Thyroid gland (tissue), 4 donors: ENCODE results near the gene GRAMD1A. TPM values are rescaled to one million over a fixed set of nuclear protein-coding genes. Genes with fewer than 3 reads are reported as not detected.
"Not testable (repeated sequence)": the region's sequence is repeated elsewhere in the genome, so short reads cannot be mapped to it uniquely, and the experiment has no call there.

Experiments
- DNase-seq, 2 donors: peaks; one replicate each; pipeline ENCODE4 v3.0.0-alpha.2; 2019
- H3K27ac ChIP-seq, 3 donors: fragments of 200-600 bp; sonication (generic); 1 replicate in 2 of 3; 2 replicates in 1 of 3; pipeline ENCODE4 v1.5.1; 2016 to 2019; ENCODE audit warnings: mild to moderate bottlenecking in 1 of 3, moderate library complexity in 1 of 3
- H3K27me3 ChIP-seq: fragments of 200-600 bp; sonication (generic); one replicate; pipeline ENCODE4 v1.5.1; 2019
- H3K36me3 ChIP-seq, 2 donors: fragments of 200-600 bp; sonication (generic); one replicate each; pipeline ENCODE4 v1.5.1; 2016 to 2019
- H3K4me1 ChIP-seq, 2 donors: fragments of 200-600 bp; sonication (generic); one replicate each; pipeline ENCODE4 v1.5.1; 2017 to 2019
- H3K4me3 ChIP-seq, 3 donors: fragments of 200-600 bp; sonication (generic); replicated peaks in 1 of 3; 1 replicate in 2 of 3; 2 replicates in 1 of 3; pipeline ENCODE4 v1.5.1; 2016; ENCODE audit warnings: mild to moderate bottlenecking in 1 of 3
- H3K9me3 ChIP-seq: fragments of 200-600 bp; sonication (generic); one replicate; pipeline ENCODE4 v1.5.1; 2017
- POLR2A ChIP-seq, 2 donors: fragments of 450-650 bp; IDR thresholded peaks; one replicate each; pipeline ENCODE4 v1.6.1; 2017; ENCODE audit warnings: antibody characterized with exemption in 2 of 2, mild to moderate bottlenecking in 2 of 2, moderate library complexity in 1 of 2
- WGBS, 2 donors: methylation state at CpG; one replicate each; pipeline ENCODE4 v1.1.5; 2017; 5-methylcytosine and 5-hydroxymethylcytosine counted together
- intact Hi-C: fragments of 100-400 bp; cut with DNase I; formaldehyde crosslinking; loops from one replicate; pipeline ENCODE4 v1.15.1; 2023
- total RNA-seq, 4 donors: library from RNA; depleted of rRNA; stranded (reverse); fragments of >200 nt; gene quantifications; one replicate each; pipeline ENCODE4 v1.2.3, GENCODE V29; 2016
- TF ChIP-seq, protein P1 (sequence below), 6 experiments: fragments of 200-600 bp in 3 of 6; fragments of 450-650 bp in 3 of 6; sonication (generic) in 3 of 6; IDR thresholded peaks; one replicate each; pipeline ENCODE4 v1.5.1; 2016 to 2019; ENCODE audit warnings: antibody characterized with exemption in 6 of 6, mild to moderate bottlenecking in 2 of 6, inconsistent platforms in 1 of 6, moderate library complexity in 1 of 6

The GRAMD1A gene
- total RNA-seq, 4 donors from 2014 or later: 33.4 to 57.5 (median 47.0) TPM

DNA sequence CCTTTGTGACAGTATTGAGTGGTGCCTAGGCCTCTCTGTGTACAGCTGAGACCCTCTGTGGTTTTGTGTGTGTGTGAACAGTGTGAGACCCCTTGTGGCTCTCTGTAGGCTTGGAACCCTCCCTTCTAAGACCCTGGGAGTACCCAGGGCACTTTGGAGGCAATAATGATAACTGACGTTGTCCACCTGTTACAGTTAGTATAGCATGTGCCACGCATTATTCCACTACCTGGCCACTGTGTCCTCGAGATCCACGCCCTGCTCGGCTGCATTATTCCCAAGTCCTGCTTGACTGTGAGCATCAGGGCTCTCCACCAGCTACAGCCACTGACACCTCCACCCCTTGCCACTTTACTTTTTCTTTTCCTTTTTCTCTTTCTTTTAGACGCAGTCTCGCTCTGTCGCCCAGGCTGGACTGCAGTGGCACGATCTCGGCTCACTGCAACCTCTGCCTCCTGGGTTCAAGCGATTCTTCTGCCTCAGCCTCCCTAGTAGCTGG lies 2.0 kb downstream of the GRAMD1A start:
- H3K4me1 ChIP-seq: peaks cover 29 to 75% of the 10 kb centered on the region in 2 donors
- no peak overlapping the region for H3K4me3 ChIP-seq
- no peaks in the 10 kb centered on the region for H3K9me3 ChIP-seq
- no peak overlapping the region for H3K27ac ChIP-seq
- intact Hi-C loops: no loop called here
- DNase-seq: no peak
- 91 to 92% methylated on average over 11 of the region's 11 CpGs for WGBS, 2 donors
- H3K36me3 ChIP-seq: no peaks in the 10 kb centered on the region
- no peaks in the 10 kb centered on the region for H3K27me3 ChIP-seq
- TF ChIP-seq, protein P1, sequence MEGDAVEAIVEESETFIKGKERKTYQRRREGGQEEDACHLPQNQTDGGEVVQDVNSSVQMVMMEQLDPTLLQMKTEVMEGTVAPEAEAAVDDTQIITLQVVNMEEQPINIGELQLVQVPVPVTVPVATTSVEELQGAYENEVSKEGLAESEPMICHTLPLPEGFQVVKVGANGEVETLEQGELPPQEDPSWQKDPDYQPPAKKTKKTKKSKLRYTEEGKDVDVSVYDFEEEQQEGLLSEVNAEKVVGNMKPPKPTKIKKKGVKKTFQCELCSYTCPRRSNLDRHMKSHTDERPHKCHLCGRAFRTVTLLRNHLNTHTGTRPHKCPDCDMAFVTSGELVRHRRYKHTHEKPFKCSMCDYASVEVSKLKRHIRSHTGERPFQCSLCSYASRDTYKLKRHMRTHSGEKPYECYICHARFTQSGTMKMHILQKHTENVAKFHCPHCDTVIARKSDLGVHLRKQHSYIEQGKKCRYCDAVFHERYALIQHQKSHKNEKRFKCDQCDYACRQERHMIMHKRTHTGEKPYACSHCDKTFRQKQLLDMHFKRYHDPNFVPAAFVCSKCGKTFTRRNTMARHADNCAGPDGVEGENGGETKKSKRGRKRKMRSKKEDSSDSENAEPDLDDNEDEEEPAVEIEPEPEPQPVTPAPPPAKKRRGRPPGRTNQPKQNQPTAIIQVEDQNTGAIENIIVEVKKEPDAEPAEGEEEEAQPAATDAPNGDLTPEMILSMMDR (IDR thresholded peaks at IDR 0.05): no peak
- TF ChIP-seq POLR2A (IDR thresholded peaks at IDR 0.05): no peak

DNA sequence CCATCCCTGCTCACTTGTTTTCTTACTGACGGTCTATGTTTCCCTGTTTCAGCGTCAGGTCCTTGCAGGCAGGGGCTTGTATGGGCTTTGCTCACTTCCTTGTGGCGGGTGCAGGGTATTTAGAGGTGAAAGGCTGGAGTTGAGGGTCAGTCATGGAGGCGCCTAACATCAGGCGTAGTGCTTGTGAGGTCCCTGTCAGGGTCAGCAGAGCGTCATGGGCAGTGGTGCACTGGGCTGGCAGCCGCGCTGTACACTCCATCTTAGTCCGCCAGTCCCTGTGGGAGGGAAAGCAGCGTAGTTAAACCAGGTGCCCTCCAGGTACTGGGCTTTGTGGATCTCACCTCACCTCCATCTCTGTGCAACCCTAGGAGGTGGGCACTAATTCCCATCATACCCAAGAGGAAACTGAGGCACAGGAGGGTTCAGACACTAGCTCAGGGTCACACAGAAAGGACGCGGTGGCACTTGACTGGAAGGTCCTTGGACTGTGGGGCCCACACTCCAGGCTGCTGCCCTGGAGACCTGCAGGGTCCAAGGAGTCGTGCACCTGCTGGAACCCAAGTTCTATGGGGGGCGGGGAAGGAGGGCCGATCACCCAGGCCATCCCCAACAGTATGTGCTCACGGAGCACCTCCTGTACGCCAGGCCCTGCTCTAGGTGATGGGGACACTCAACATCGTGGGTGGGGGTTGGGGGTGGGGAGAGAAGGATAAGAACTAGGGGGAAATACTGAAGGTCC lies 4.6 kb downstream of the GRAMD1A start:
- Histone ChIP-seq H3K27me3 (no peaks in the 10 kb centered on the region), H3K9me3 (no peaks in the 10 kb centered on the region), H3K4me1 (peaks cover 17 to 62% of the 10 kb centered on the region in 2 donors), H3K27ac (peak overlapping the region in 2 of 3 donors; percentile 17 to 30), H3K36me3 (peaks cover 3 to 7% of the 10 kb centered on the region in 2 donors), H3K4me3 (no peak overlapping the region)
- 92 to 95% methylated on average over 15 to 18 of the region's 18 CpGs for WGBS, 2 donors
- TF ChIP-seq POLR2A (IDR thresholded peaks at IDR 0.05): no peak
- TF ChIP-seq, protein P1 (IDR thresholded peaks at IDR 0.05): no peak
- intact Hi-C loops: no loop called here
- no peak for DNase-seq

DNA sequence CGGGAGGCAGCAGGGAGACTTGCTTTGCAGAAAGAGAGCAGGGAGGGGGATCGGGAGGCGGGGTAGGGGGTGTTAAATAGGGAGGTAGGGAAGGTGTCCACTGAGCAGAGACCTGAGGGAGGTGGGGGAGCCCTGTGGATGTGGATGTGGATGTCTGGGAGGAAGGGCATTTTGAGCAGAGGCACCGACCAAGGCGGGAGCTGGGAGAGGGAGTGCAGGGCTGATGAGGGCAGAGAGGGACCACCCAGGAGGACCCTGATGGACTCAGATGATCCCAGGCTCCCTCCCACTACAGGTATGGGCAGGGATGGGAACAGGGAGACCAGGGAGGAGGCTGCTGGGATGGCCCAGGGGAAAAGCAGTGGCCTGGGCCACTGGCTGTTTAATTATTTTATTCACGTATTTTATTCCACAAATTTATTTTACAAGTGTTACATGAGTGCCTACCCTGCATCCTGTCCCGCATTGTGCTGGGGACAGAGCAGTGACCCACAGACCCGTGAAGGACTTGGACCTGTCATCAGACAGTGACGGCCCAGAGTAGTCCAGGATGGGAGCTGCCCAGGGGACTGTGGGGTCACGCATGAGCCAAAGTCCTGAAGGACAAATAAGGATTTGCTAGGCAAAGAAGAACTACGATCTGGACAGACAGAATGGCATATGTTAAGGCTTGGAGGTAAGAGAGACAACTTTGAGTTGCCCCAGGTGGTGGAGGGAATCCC lies 5.3 kb downstream of the GRAMD1A start:
- TF ChIP-seq POLR2A (IDR thresholded peaks at IDR 0.05): no peak
- TF ChIP-seq, protein P1 (IDR thresholded peaks at IDR 0.05): no peak
- H3K36me3 ChIP-seq: peaks cover 11 to 14% of the 10 kb centered on the region in 2 donors
- 89 to 91% methylated on average over 11 of the region's 11 CpGs for WGBS, 2 donors
- no peaks in the 10 kb centered on the region for H3K27me3 ChIP-seq
- H3K9me3 ChIP-seq: no peaks in the 10 kb centered on the region
- H3K4me3 ChIP-seq: no peak overlapping the region
- H3K27ac ChIP-seq: peak overlapping the region in 2 of 3 donors; percentile 17 to 68
- DNase-seq: no peak
- H3K4me1 ChIP-seq: peaks cover 14 to 62% of the 10 kb centered on the region in 2 donors
- intact Hi-C loops: no loop called here

DNA sequence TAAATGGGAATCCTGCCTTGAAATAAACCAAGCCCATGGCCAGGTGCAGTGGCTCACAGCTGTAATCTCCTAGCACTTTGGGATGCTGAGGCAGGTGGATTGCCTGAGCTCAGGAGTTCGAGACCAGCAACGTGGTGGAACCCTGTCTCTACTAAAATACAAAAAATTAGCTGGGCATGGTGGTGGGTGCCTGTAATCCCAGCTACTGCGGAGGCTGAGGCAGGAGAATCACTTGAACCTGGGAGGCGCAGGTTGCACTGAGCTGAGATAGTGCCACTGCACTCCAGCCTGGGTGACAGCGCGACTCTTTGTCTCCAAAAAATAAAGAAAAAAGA lies 5.9 kb downstream of the GRAMD1A start:
- peaks cover 11 to 60% of the 10 kb centered on the region in 2 donors for H3K4me1 ChIP-seq

DNA sequence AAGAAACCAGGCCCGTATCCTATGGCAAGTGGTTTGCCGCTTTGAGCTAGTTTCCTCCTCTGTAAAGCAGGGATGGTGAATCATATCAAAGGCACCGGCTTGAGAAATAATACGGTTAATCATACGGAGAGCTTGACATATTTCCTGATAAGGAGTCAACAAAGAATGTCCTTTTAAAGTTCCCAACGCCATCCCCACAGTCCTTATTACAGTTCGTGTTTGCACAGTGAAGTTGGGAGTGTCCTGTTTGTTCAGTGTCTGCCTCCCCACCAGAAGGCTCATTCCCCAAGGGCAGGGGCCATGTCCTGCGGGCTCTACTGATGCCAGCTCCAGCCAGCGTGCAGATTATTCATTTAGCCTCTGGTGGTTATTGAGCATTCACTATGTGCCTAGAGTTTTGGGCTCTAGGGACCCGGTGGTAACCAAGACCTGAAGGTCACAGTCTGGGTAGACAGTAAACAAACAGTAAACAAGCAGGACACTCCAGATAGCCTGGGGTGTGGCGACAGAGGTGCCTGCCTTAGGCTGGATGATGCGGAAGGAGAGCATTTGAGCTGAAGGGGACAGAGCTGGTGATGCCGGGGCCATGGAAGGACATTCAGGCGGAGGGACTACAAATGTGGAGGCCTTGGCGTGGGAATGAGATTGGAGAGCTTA lies 6.3 kb downstream of the GRAMD1A start:
- H3K27ac ChIP-seq: peak overlapping the region in 2 of 3 donors; percentile 11 to 68
- no peaks in the 10 kb centered on the region for H3K9me3 ChIP-seq
- WGBS, 2 donors: 77 to 81% methylated on average over 14 to 15 of the region's 15 CpGs
- H3K36me3 ChIP-seq: peaks cover 15 to 18% of the 10 kb centered on the region in 2 donors
- no peak for TF ChIP-seq POLR2A (IDR thresholded peaks at IDR 0.05)
- TF ChIP-seq, protein P1 (IDR thresholded peaks at IDR 0.05): no peak
- DNase-seq: no peak
- H3K4me1 ChIP-seq: peaks cover 8 to 55% of the 10 kb centered on the region in 2 donors
- no peaks in the 10 kb centered on the region for H3K27me3 ChIP-seq
- intact Hi-C loops: no loop called here
- H3K4me3 ChIP-seq: no peak overlapping the region

More for the DNA sequence above, 5.9 kb downstream of the GRAMD1A start:
- DNase-seq, H3K9me3 ChIP-seq, intact Hi-C loops, H3K4me3 ChIP-seq, H3K27me3 ChIP-seq: not testable (repeated sequence)
- 90 to 92% methylated on average over 6 of the region's 6 CpGs for WGBS, 2 donors
- peaks cover 13 to 15% of the 10 kb centered on the region in 2 donors for H3K36me3 ChIP-seq
- H3K27ac ChIP-seq: peak overlapping the region in 1 of 3 donors; percentile 68
